GM12874 (cell line): Measurements from ENCODE around the gene FXYD1.

Experiments used
- CTCF ChIP-seq: IDR thresholded peaks from 2 replicates; pipeline ENCODE4 v1.5.1; 2011; ENCODE audit warnings: low read depth, mild to moderate bottlenecking, control low read depth, low read length, moderate library complexity; ENCODE audit not compliant: insufficient read depth

FXYD1 gene

DNA sequence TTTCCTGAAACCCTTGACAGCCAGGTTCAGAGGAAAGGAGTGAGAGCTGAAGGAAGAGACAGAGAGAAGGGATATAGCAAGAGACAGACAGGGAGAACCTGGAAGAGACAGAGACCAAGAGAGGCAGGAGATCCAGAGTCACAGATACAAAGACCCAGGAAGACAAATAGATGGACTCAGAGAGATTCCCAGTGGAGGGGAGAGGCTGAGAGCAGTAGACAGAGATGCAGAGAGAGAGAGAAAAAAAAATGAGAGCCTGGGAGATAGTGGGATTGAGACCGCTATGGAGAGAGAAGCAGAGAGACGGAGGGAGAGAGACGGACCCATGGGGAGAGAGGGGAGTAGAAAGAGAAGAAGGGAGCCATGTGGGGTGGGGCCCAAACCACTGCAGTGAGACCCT is 5.2 kb downstream of the FXYD1 start:
- TF ChIP-seq CTCF, result no peak

DNA sequence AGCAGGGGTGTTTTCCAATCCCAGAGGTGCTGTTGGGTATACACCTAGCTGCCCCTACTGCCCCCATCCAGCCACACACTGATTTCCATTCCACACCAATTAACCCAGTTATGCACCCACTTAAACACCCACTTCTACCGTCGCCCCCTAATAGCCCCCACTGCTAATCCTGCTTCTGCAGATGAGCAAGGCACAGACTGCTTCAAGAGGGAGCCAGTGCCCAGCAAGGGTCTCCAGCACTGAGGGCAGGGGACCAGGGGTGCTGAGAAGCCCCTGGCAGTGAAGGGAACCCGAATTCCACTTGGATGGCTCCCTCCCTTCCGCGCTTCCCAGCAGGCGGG is 5.6 kb downstream of the FXYD1 start:
- TF ChIP-seq CTCF, result no peak

GRCh38 chr19:35144600-35145436 is 6.2 kb downstream of the FXYD1 start:
- no peak for TF ChIP-seq CTCF

- no peak for TF ChIP-seq CTCF
Observed at GRCh38 chr19:35146746-35147459, 8.3 kb downstream of the FXYD1 start.

DNA sequence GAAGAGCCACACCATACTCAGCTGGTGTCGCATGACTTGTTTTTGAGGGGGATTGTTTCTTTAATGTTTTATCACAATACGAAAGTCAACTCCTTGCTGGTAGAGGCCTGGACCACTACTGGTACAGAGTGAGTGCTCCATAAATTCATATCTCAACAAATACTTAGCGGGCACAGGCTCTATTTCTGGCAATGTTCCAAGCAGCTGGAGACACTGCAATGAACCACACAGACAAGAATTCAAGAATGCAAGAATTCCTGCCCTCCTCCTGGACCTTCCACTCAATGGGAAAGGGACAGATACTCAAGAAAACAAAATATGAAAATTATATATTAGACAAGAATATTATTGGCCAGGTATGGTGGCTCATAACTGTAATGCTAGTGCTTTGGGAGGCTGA is 10.8 kb downstream of the FXYD1 start:
- TF ChIP-seq CTCF, result no peak

- TF ChIP-seq CTCF, result no peak
Observed at GRCh38 chr19:35150445-35150844, 11.8 kb downstream of the FXYD1 start.

DNA sequence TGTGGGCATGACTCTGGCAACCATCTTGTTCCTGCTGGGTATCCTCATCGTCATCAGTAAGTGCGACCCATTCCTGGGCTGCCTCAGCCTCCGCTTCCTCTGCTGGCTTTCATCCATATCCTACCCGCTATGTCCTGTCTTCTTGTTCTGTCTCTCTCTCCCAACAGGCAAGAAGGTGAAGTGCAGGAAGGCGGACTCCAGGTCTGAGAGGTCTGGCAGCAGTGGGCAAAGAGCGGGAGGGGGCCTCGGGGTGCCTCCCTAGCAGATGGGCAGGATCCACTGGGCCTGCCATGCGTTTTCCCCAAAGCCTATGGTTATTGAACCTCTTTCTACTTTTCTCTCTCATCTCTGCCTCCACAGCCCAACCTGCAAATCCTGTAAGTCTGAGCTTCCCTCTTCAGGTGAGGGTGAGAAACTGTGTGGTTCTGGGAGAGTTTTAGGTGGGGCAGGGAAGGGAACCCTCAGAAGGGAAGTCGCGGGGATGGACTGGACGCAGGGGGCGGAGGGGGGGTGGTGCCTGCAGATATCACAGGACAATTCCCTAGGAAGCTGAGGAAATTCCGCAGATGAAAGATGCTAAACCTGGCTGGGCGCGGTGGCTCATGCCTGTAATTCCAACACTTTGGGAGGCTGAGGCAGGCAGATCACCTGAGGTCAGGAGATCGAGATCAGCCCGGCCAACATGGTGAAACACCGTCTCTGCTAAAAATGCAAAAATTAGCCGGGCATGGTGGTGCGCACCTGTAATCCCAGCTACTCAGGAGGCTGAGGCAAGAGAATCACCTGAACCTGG is 12.8 kb downstream of the FXYD1 start:
- no peak for TF ChIP-seq CTCF
